Measurements from ENCODE around the gene IMPA2. TPM values are rescaled to one million over a fixed set of nuclear protein-coding genes. Genes with fewer than 3 reads are reported as not detected.

Gene IMPA2
- total RNA-seq, 3 donors from 2014 or later (not counting 1 experiment from before 2014, with no cell fraction given), result 2.7 to 6.6 (median 3.6) TPM

- H3K36me3 ChIP-seq (ENCODE audit: control insufficient read depth, insufficient read depth, low read length), result no peaks in the 10 kb centered on the region
- no peak overlapping the region for H3K4me3 ChIP-seq (ENCODE audit: low read length)
- H3K9me3 Mint-ChIP-seq, result no peaks in the 10 kb centered on the region
- no peak overlapping the region for H3K27ac Mint-ChIP-seq
- no peak overlapping the region for H3K4me3 Mint-ChIP-seq
- H3K4me1 ChIP-seq (ENCODE audit: control insufficient read depth, insufficient read depth, low read length), result no peaks in the 10 kb centered on the region
- intact Hi-C loops (cut with micrococcal nuclease), result no loop called here
- H3K27ac ChIP-seq (ENCODE audit: low read length), result no peak overlapping the region
- ATAC-seq (no peak), DNase-seq (no peak)
- H3K9me3 ChIP-seq (ENCODE audit: control insufficient read depth, insufficient read depth, low read length), result no peaks in the 10 kb centered on the region
- H3K27me3 ChIP-seq (ENCODE audit: control insufficient read depth, insufficient read depth, low read length), result no peaks in the 10 kb centered on the region
- no peak for TF ChIP-seq CTCF (IDR thresholded peaks at IDR 0.05)
- WGBS (ENCODE audit: insufficient coverage), result 85% methylated on average over 14 of the region's 14 CpGs
- no peaks in the 10 kb centered on the region for H3K36me3 Mint-ChIP-seq
- peaks cover 8% of the 10 kb centered on the region in 2 donors for H3K27me3 Mint-ChIP-seq (ENCODE audit: low read depth in 2 of 2)
- no peaks in the 10 kb centered on the region for H3K4me1 Mint-ChIP-seq
Measured at GRCh38 chr18:12056884-12057402, 75.6 kb downstream of the IMPA2 start.

GRCh38 chr18:12057419-12058039 is 76.2 kb downstream of the IMPA2 start:
- no peak overlapping the region for H3K27ac Mint-ChIP-seq
- no peak overlapping the region for H3K4me3 ChIP-seq (ENCODE audit: low read length)
- TF ChIP-seq CTCF (IDR thresholded peaks at IDR 0.05), result no peak
- peaks cover 6 to 8% of the 10 kb centered on the region in 2 donors for H3K27me3 Mint-ChIP-seq (ENCODE audit: low read depth in 2 of 2)
- intact Hi-C loops (cut with micrococcal nuclease), result no loop called here
- no peaks in the 10 kb centered on the region for H3K4me1 Mint-ChIP-seq
- no peak for DNase-seq
- no peaks in the 10 kb centered on the region for H3K36me3 ChIP-seq (ENCODE audit: control insufficient read depth, insufficient read depth, low read length)
- no peaks in the 10 kb centered on the region for H3K36me3 Mint-ChIP-seq
- WGBS (ENCODE audit: insufficient coverage), result 84% methylated on average over 13 of the region's 14 CpGs
- ATAC-seq, result no peak
- no peaks in the 10 kb centered on the region for H3K27me3 ChIP-seq (ENCODE audit: control insufficient read depth, insufficient read depth, low read length)
- no peaks in the 10 kb centered on the region for H3K4me1 ChIP-seq (ENCODE audit: control insufficient read depth, insufficient read depth, low read length)
- no peaks in the 10 kb centered on the region for H3K9me3 Mint-ChIP-seq
- H3K9me3 ChIP-seq (ENCODE audit: control insufficient read depth, insufficient read depth, low read length), result no peaks in the 10 kb centered on the region
- no peak overlapping the region for H3K27ac ChIP-seq (ENCODE audit: low read length)
- H3K4me3 Mint-ChIP-seq, result no peak overlapping the region

GRCh38 chr18:12059334-12060181 is 78.3 kb downstream of the IMPA2 start:
- H3K27ac ChIP-seq (ENCODE audit: low read length), result no peak overlapping the region
- H3K9me3 ChIP-seq (ENCODE audit: control insufficient read depth, insufficient read depth, low read length), result no peaks in the 10 kb centered on the region
- no peak for TF ChIP-seq CTCF (IDR thresholded peaks at IDR 0.05)
- H3K4me3 ChIP-seq (ENCODE audit: low read length), result no peak overlapping the region
- Mint-ChIP-seq H3K27me3 (ENCODE audit: low read depth in 2 of 2) (no peaks in the 10 kb centered on the region), H3K4me1 (no peaks in the 10 kb centered on the region), H3K36me3 (no peaks in the 10 kb centered on the region), H3K27ac (no peak overlapping the region), H3K4me3 (no peak overlapping the region), H3K9me3 (no peaks in the 10 kb centered on the region)
- intact Hi-C loops (cut with micrococcal nuclease), result no loop called here
- no peaks in the 10 kb centered on the region for H3K27me3 ChIP-seq (ENCODE audit: control insufficient read depth, insufficient read depth, low read length)
- DNase-seq, result no peak
- no peak for ATAC-seq
- H3K36me3 ChIP-seq (ENCODE audit: control insufficient read depth, insufficient read depth, low read length), result no peaks in the 10 kb centered on the region
- WGBS (ENCODE audit: insufficient coverage), result 92% methylated on average over 16 of the region's 16 CpGs
- no peaks in the 10 kb centered on the region for H3K4me1 ChIP-seq (ENCODE audit: control insufficient read depth, insufficient read depth, low read length)

Data from natural killer cell (primary cell).